CD14-positive monocyte (primary cell): ENCODE data around the gene SLC30A9. TPM values are rescaled to one million over a fixed set of nuclear protein-coding genes. Genes with fewer than 3 reads are reported as not detected.

Experiments
- DNase-seq, 3 donors: peaks; one replicate each; pipeline ENCODE4 v3.0.0-alpha.2; 2011 to 2022
- H2AFZ ChIP-seq: 2 replicates; pipeline ENCODE4 v1.6.0; 2012; ENCODE audit warnings: mild to moderate bottlenecking, low read depth, low read length, inconsistent platforms; ENCODE audit not compliant: insufficient read depth, poor library complexity, severe bottlenecking
- H3K27ac ChIP-seq, 2 donors: 1 replicate in 1 of 2; 2 replicates in 1 of 2; pipeline ENCODE4 v1.5.1; 2012 to 2013; ENCODE audit warnings: low read length in 2 of 2, control low read depth in 1 of 2, inconsistent platforms in 1 of 2, low read depth in 1 of 2, mild to moderate bottlenecking in 1 of 2
- H3K27me3 ChIP-seq, 2 donors: one replicate each; pipeline versions ENCODE4 v1.6.0 to v1.6.1; 2011 to 2013; ENCODE audit warnings: low read length in 2 of 2; ENCODE audit not compliant: control insufficient read depth in 2 of 2, insufficient read depth in 2 of 2
- H3K36me3 ChIP-seq, 2 donors: replicated peaks in 1 of 2; 1 replicate in 1 of 2; 2 replicates in 1 of 2; pipeline versions ENCODE4 v1.5.1 to v1.6.1; 2012 to 2013; ENCODE audit warnings: low read length in 2 of 2, control low read depth in 1 of 2, inconsistent platforms in 1 of 2, mild to moderate bottlenecking in 1 of 2; ENCODE audit not compliant: insufficient read depth in 2 of 2, control insufficient read depth in 1 of 2
- H3K4me1 ChIP-seq, 2 donors: 1 replicate in 1 of 2; 2 replicates in 1 of 2; pipeline versions ENCODE4 v1.5.1 to v1.6.1; 2012 to 2013; ENCODE audit warnings: low read length in 2 of 2, control low read depth in 1 of 2, inconsistent platforms in 1 of 2, mild to moderate bottlenecking in 1 of 2, moderate library complexity in 1 of 2; ENCODE audit not compliant: insufficient read depth in 2 of 2, control insufficient read depth in 1 of 2
- H3K4me2 ChIP-seq: replicated peaks from 2 replicates; pipeline ENCODE3; 2012; ENCODE audit warnings: low read length, moderate library complexity, mild to moderate bottlenecking; ENCODE audit not compliant: poor library complexity, severe bottlenecking; ENCODE audit errors: extremely low read depth
- H3K4me3 ChIP-seq, 3 experiments: fragments of 200-600 bp in 1 of 3; sonication (generic) in 1 of 3; replicated peaks in 1 of 3; 1 replicate in 2 of 3; 2 replicates in 1 of 3; pipeline ENCODE4 v1.5.1; 2011 to 2013; ENCODE audit warnings: low read length in 3 of 3, mild to moderate bottlenecking in 3 of 3, control low read depth in 2 of 3, low read depth in 2 of 3, inconsistent platforms in 1 of 3, moderate library complexity in 1 of 3
- H3K79me2 ChIP-seq: 2 replicates; pipeline ENCODE4 v1.6.0; 2012; ENCODE audit warnings: mild to moderate bottlenecking, control low read depth, inconsistent platforms, low read length, moderate library complexity; ENCODE audit not compliant: insufficient read depth
- H3K9ac ChIP-seq: 2 replicates; pipeline ENCODE4 v1.6.0; 2017; ENCODE audit warnings: low read length, mild to moderate bottlenecking; ENCODE audit not compliant: insufficient read depth, poor library complexity, severe bottlenecking
- H3K9me3 ChIP-seq, 2 donors: replicated peaks in 1 of 2; 1 replicate in 1 of 2; 2 replicates in 1 of 2; pipeline versions ENCODE4 v1.5.1 to v1.6.1; 2012 to 2013; ENCODE audit warnings: low read length in 2 of 2, control low read depth in 1 of 2; ENCODE audit not compliant: control insufficient read depth in 1 of 2, insufficient read depth in 1 of 2
- H4K20me1 ChIP-seq: 2 replicates; pipeline ENCODE4 v1.6.0; 2012; ENCODE audit warnings: mild to moderate bottlenecking, low read length, control low read depth, moderate library complexity; ENCODE audit not compliant: insufficient read depth
- H3K27ac Mint-ChIP-seq, 7 donors: one replicate each; pipeline ENCODE4 v1.8.0; 2020; ENCODE audit warnings: mild to moderate bottlenecking in 7 of 7, mixed read lengths in 7 of 7, moderate library complexity in 6 of 7, inconsistent platforms in 2 of 7
- H3K27me3 Mint-ChIP-seq, 3 donors: one replicate each; pipeline ENCODE4 v1.8.0; 2021 to 2022; ENCODE audit warnings: low read depth in 3 of 3, mild to moderate bottlenecking in 3 of 3, mixed read lengths in 3 of 3, moderate library complexity in 3 of 3, inconsistent platforms in 1 of 3
- H3K36me3 Mint-ChIP-seq, 2 donors: one replicate each; pipeline ENCODE4 v1.8.0; 2020; ENCODE audit warnings: mixed read lengths in 2 of 2, inconsistent platforms in 1 of 2, mild to moderate bottlenecking in 1 of 2
- H3K4me1 Mint-ChIP-seq: one replicate; pipeline ENCODE4 v1.8.0; 2020; ENCODE audit warnings: mild to moderate bottlenecking, mixed read lengths
- H3K4me3 Mint-ChIP-seq, 2 donors: one replicate each; pipeline ENCODE4 v1.8.0; 2020; ENCODE audit warnings: mild to moderate bottlenecking in 2 of 2, mixed read lengths in 2 of 2, moderate library complexity in 1 of 2
- H3K9me3 Mint-ChIP-seq, 7 donors: one replicate each; pipeline ENCODE4 v1.8.0; 2020 to 2022; ENCODE audit warnings: mixed read lengths in 7 of 7, mild to moderate bottlenecking in 6 of 7, moderate library complexity in 6 of 7, inconsistent platforms in 2 of 7
- CTCF ChIP-seq: fragments of 200-600 bp; IDR thresholded peaks from one replicate; pipeline ENCODE4 v1.8.0; 2022; ENCODE audit warnings: antibody characterized with exemption, mild to moderate bottlenecking
- WGBS: methylation state at CpG from one replicate; pipeline ENCODE4 v1.1.5; 2013; ENCODE audit warnings: missing lambda C conversion rate; ENCODE audit not compliant: insufficient coverage; 5-methylcytosine and 5-hydroxymethylcytosine counted together
- intact Hi-C, 2 donors: fragments of 100-400 bp; cut with micrococcal nuclease; formaldehyde crosslinking; loops; one replicate each; pipeline versions ENCODE4 v1.15.0 to v1.15.1; 2023
- polyA plus RNA-seq, 3 donors: library from polyadenylated mRNA; depleted of rRNA in 1 of 3; unstranded in 2 of 3; stranded (reverse) in 1 of 3; fragments of 300-500 nt in 2 of 3; fragments of >200 nt in 1 of 3; fragmentation: Illumina TruSeq in 2 of 3; gene quantifications; 1 replicate in 2 of 3; 2 replicates in 1 of 3; pipeline ENCODE4 v1.2.3, GENCODE V29; 2012 to 2021

Gene SLC30A9
- polyA plus RNA-seq, 3 donors, result 11.6 to 47.2 (median 41.0) TPM

- no peaks in the 10 kb centered on the region for H3K4me1 Mint-ChIP-seq
- no peak overlapping the region for H3K4me3 ChIP-seq
- no peak overlapping the region for H3K9ac ChIP-seq
- no peaks in the 10 kb centered on the region for H3K27me3 ChIP-seq
- H3K4me3 Mint-ChIP-seq, result no peak overlapping the region
- no peak overlapping the region for H3K27ac Mint-ChIP-seq
- no peaks in the 10 kb centered on the region for H3K4me1 ChIP-seq
- DNase-seq, result no peak
- no peak overlapping the region for H3K4me2 ChIP-seq
- no peak for TF ChIP-seq CTCF
- no peaks in the 10 kb centered on the region for H3K9me3 Mint-ChIP-seq
- no CpG with 5 or more reads among the region's 1 CpG for WGBS
- no peaks in the 10 kb centered on the region for H4K20me1 ChIP-seq
- no peak overlapping the region for H2AFZ ChIP-seq
- H3K36me3 ChIP-seq, result peaks cover 29 to 55% of the 10 kb centered on the region in 2 donors
- peaks cover 46 to 55% of the 10 kb centered on the region in 2 donors for H3K36me3 Mint-ChIP-seq
- no peaks in the 10 kb centered on the region for H3K79me2 ChIP-seq
- intact Hi-C loops, result no loop called here
- H3K27me3 Mint-ChIP-seq, result no peaks in the 10 kb centered on the region
- H3K9me3 ChIP-seq, result no peaks in the 10 kb centered on the region
- no peak overlapping the region for H3K27ac ChIP-seq
Observed at GRCh38 chr4:42074294-42074693, 84.0 kb downstream of the SLC30A9 start.

GRCh38 chr4:42078184-42078801 is 88.0 kb downstream of the SLC30A9 start:
- Histone ChIP-seq H3K27me3 (no peaks in the 10 kb centered on the region), H3K79me2 (no peaks in the 10 kb centered on the region), H3K4me3 (no peak overlapping the region), H3K4me2 (no peak overlapping the region), H3K9me3 (no peaks in the 10 kb centered on the region), H3K9ac (no peak overlapping the region), H3K4me1 (no peaks in the 10 kb centered on the region), H4K20me1 (no peaks in the 10 kb centered on the region), H2AFZ (no peak overlapping the region), H3K36me3 (peaks cover 33 to 51% of the 10 kb centered on the region in 2 donors), H3K27ac (no peak overlapping the region)
- TF ChIP-seq CTCF, result no peak
- no peak overlapping the region for H3K27ac Mint-ChIP-seq
- H3K36me3 Mint-ChIP-seq, result peaks cover 46 to 64% of the 10 kb centered on the region in 2 donors
- no peaks in the 10 kb centered on the region for H3K9me3 Mint-ChIP-seq
- no peak for DNase-seq
- intact Hi-C loops, result no loop called here
- H3K4me1 Mint-ChIP-seq, result no peaks in the 10 kb centered on the region
- no peaks in the 10 kb centered on the region for H3K27me3 Mint-ChIP-seq
- no peak overlapping the region for H3K4me3 Mint-ChIP-seq
